GM23338 (cell line): Measurements from ENCODE around the gene DISP3. TPM values are rescaled to one million over a fixed set of nuclear protein-coding genes. Genes with fewer than 3 reads are reported as not detected.

Source experiments
- ATAC-seq: fragments of 200-7000 bp; cut with Tn5 transposase; 3 replicates; pipeline ENCODE4 v1.9.1; 2020
- DNase-seq: peaks from one replicate; pipeline ENCODE4 v3.0.0-alpha.2; 2015; ENCODE audit warnings: low spot score
- H2AFZ ChIP-seq: fragments of 200-600 bp; sonication (generic); 2 replicates; pipeline ENCODE4 v1.8.0; 2016; ENCODE audit warnings: antibody characterized with exemption, mild to moderate bottlenecking, moderate library complexity
- H3F3A ChIP-seq: fragments of 200-600 bp; sonication (generic); replicated peaks from 2 replicates; pipeline ENCODE4 v1.8.0; 2017; ENCODE audit warnings: antibody characterized with exemption, mixed run types, low read depth
- H3K27ac ChIP-seq: fragments of 200-600 bp; sonication (generic); 2 replicates; pipeline ENCODE4 v1.6.1; 2016; ENCODE audit warnings: low read depth
- H3K27me3 ChIP-seq: fragments of 200-600 bp; sonication (generic); 2 replicates; pipeline ENCODE4 v1.8.0; 2016; ENCODE audit warnings: mild to moderate bottlenecking, mixed run types, moderate library complexity; ENCODE audit not compliant: insufficient read depth
- H3K36me3 ChIP-seq: fragments of 200-600 bp; sonication (generic); 2 replicates; pipeline ENCODE4 v1.8.0; 2016; ENCODE audit warnings: mild to moderate bottlenecking; ENCODE audit not compliant: insufficient read depth
- H3K4me1 ChIP-seq: fragments of 200-600 bp; sonication (generic); 2 replicates; pipeline ENCODE4 v1.8.0; 2016; ENCODE audit warnings: mild to moderate bottlenecking, moderate library complexity; ENCODE audit not compliant: insufficient read depth
- H3K4me2 ChIP-seq: fragments of 200-600 bp; sonication (generic); 2 replicates; pipeline ENCODE4 v1.7.1; 2017; ENCODE audit warnings: mixed run types
- H3K4me3 ChIP-seq: fragments of 200-600 bp; sonication (generic); 2 replicates; pipeline ENCODE4 v1.6.1; 2016; ENCODE audit warnings: mixed run types
- H3K79me2 ChIP-seq: fragments of 200-600 bp; sonication (generic); replicated peaks from 2 replicates; pipeline ENCODE4 v1.8.0; 2017; ENCODE audit warnings: mild to moderate bottlenecking; ENCODE audit not compliant: insufficient read depth
- H3K9me2 ChIP-seq: fragments of 200-600 bp; sonication (generic); 2 replicates; pipeline ENCODE4 v1.8.0; 2017; ENCODE audit not compliant: insufficient read depth
- H4K20me1 ChIP-seq: fragments of 200-600 bp; sonication (generic); replicated peaks from 2 replicates; pipeline ENCODE4 v1.8.0; 2017; ENCODE audit warnings: mild to moderate bottlenecking; ENCODE audit not compliant: insufficient read depth
- H3K27ac Mint-ChIP-seq: 2 replicates; pipeline ENCODE4 v1.8.0; 2020; ENCODE audit warnings: inconsistent platforms, mild to moderate bottlenecking, moderate library complexity, mixed read lengths
- H3K27me3 Mint-ChIP-seq: 3 replicates; pipeline ENCODE4 v1.8.0; 2022; ENCODE audit warnings: low read depth, mild to moderate bottlenecking, moderate library complexity, mixed read lengths, inconsistent platforms; ENCODE audit not compliant: insufficient read depth, poor library complexity
- H3K36me3 Mint-ChIP-seq: 3 replicates; pipeline ENCODE4 v1.8.0; 2021; ENCODE audit warnings: low read depth, mild to moderate bottlenecking, inconsistent platforms, moderate library complexity, mixed read lengths
- H3K4me1 Mint-ChIP-seq: 3 replicates; pipeline ENCODE4 v1.8.0; 2020; ENCODE audit warnings: mild to moderate bottlenecking, inconsistent platforms, mixed read lengths
- H3K4me3 Mint-ChIP-seq: 3 replicates; pipeline ENCODE4 v1.8.0; 2021; ENCODE audit warnings: moderate library complexity, mild to moderate bottlenecking, inconsistent platforms, mixed read lengths
- H3K9me3 Mint-ChIP-seq: 3 replicates; pipeline ENCODE4 v1.8.0; 2020; ENCODE audit warnings: moderate library complexity, mild to moderate bottlenecking, inconsistent platforms, mixed read lengths
- CREB1 ChIP-seq: fragments of 250-450 bp; sonication (Bioruptor Pico); IDR thresholded peaks from 2 replicates; pipeline ENCODE4 v1.5.0; 2020; ENCODE audit warnings: low read depth, mild to moderate bottlenecking, moderate library complexity
- EZH2 ChIP-seq: fragments of 200-600 bp; sonication (generic); IDR thresholded peaks from one replicate; pipeline ENCODE4 v1.8.0; 2017; ENCODE audit warnings: antibody characterized with exemption, mild to moderate bottlenecking, low read depth; ENCODE audit not compliant: unreplicated experiment
- EZH2phosphoT487 ChIP-seq: fragments of 200-600 bp; sonication (generic); IDR thresholded peaks from one replicate; pipeline ENCODE4 v1.8.1; 2018; ENCODE audit warnings: antibody characterized with exemption; ENCODE audit not compliant: unreplicated experiment
- JUNB ChIP-seq: IDR thresholded peaks from one replicate; pipeline ENCODE4 v1.6.1; 2016; ENCODE audit warnings: antibody characterized with exemption; ENCODE audit not compliant: unreplicated experiment
- POLR2AphosphoS5 ChIP-seq: IDR thresholded peaks from 2 replicates; pipeline ENCODE4 v1.6.1; 2016; ENCODE audit warnings: antibody characterized with exemption, low read depth
- STAT1 ChIP-seq: IDR thresholded peaks from one replicate; pipeline ENCODE4 v1.6.1; 2016; ENCODE audit warnings: antibody characterized with exemption; ENCODE audit not compliant: unreplicated experiment
- ZNF114 ChIP-seq: fragments of 250-450 bp; sonication (Bioruptor Pico); IDR thresholded peaks from 2 replicates; pipeline ENCODE4 v1.5.0; 2020; ENCODE audit warnings: mild to moderate bottlenecking, moderate library complexity
- polyA plus RNA-seq: library from polyadenylated mRNA; unstranded; fragments of >200 nt; fragmentation: Nextera tagmentation; extraction: Ambion mirVana; gene quantifications from 2 replicates; pipeline ENCODE4 v1.2.1, GENCODE V29; 2016
- total RNA-seq: library from RNA; depleted of rRNA; stranded (reverse); fragments of >200 nt; shearing (Covaris generic); gene quantifications from 2 replicates; pipeline ENCODE4 v1.2.3, GENCODE V29; 2014
- TF ChIP-seq, protein P1 (sequence below): IDR thresholded peaks from 2 replicates; pipeline ENCODE4 v1.6.1; 2016; ENCODE audit warnings: antibody characterized with exemption
- TF ChIP-seq, protein P2 (sequence below): fragments of 250-450 bp; sonication (Bioruptor Pico); IDR thresholded peaks from 2 replicates; pipeline ENCODE4 v1.5.0; 2020; ENCODE audit warnings: mild to moderate bottlenecking, moderate library complexity

DISP3 gene
- total and polyA plus RNA-seq, 2 experiments from 2014 or later = 3.2 to 11.1 TPM

DNA sequence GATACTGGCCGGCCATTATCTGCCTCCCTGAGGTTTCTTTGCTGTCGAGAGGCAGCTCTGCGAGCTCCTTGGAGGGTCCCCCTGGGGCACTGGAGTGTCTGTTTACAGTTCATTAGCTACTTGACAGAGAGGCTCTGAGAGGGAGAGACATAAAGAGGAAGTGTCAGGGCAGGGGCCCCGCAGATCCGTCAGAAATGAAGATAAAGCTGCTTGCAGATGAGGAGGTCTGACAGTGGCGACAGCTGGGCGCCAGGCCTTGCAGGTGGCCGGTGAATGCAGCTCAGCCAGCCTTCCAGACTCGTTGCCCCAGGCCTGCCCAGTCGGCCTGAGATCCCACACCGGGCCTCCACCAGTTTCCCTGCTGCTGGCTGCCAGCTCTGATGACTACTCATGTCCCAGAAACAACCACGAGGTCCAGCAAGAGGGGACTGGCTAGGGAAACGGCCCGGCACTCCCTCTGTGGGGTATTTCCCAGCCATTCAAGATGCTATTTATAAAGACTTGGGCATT, 84.7 kb downstream of the DISP3 start:
- Mint-ChIP-seq H3K4me3 (no peak overlapping the region), H3K27ac (no peak overlapping the region), H3K27me3 (peaks cover 10% of the 10 kb centered on the region), H3K4me1 (peaks cover 22% of the 10 kb centered on the region), H3K36me3 (no peaks in the 10 kb centered on the region; the same call in 2 of the 3 replicates), H3K9me3 (no peaks in the 10 kb centered on the region)
- TF ChIP-seq, protein P1, sequence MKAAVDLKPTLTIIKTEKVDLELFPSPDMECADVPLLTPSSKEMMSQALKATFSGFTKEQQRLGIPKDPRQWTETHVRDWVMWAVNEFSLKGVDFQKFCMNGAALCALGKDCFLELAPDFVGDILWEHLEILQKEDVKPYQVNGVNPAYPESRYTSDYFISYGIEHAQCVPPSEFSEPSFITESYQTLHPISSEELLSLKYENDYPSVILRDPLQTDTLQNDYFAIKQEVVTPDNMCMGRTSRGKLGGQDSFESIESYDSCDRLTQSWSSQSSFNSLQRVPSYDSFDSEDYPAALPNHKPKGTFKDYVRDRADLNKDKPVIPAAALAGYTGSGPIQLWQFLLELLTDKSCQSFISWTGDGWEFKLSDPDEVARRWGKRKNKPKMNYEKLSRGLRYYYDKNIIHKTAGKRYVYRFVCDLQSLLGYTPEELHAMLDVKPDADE = no peak
- no peak for TF ChIP-seq STAT1
- TF ChIP-seq POLR2AphosphoS5 = no peak
- no peak for TF ChIP-seq JUNB
- TF ChIP-seq EZH2phosphoT487 = no peak
- TF ChIP-seq ZNF114 (CRISPR knock-in tag) = no peak
- TF ChIP-seq, protein P2, sequence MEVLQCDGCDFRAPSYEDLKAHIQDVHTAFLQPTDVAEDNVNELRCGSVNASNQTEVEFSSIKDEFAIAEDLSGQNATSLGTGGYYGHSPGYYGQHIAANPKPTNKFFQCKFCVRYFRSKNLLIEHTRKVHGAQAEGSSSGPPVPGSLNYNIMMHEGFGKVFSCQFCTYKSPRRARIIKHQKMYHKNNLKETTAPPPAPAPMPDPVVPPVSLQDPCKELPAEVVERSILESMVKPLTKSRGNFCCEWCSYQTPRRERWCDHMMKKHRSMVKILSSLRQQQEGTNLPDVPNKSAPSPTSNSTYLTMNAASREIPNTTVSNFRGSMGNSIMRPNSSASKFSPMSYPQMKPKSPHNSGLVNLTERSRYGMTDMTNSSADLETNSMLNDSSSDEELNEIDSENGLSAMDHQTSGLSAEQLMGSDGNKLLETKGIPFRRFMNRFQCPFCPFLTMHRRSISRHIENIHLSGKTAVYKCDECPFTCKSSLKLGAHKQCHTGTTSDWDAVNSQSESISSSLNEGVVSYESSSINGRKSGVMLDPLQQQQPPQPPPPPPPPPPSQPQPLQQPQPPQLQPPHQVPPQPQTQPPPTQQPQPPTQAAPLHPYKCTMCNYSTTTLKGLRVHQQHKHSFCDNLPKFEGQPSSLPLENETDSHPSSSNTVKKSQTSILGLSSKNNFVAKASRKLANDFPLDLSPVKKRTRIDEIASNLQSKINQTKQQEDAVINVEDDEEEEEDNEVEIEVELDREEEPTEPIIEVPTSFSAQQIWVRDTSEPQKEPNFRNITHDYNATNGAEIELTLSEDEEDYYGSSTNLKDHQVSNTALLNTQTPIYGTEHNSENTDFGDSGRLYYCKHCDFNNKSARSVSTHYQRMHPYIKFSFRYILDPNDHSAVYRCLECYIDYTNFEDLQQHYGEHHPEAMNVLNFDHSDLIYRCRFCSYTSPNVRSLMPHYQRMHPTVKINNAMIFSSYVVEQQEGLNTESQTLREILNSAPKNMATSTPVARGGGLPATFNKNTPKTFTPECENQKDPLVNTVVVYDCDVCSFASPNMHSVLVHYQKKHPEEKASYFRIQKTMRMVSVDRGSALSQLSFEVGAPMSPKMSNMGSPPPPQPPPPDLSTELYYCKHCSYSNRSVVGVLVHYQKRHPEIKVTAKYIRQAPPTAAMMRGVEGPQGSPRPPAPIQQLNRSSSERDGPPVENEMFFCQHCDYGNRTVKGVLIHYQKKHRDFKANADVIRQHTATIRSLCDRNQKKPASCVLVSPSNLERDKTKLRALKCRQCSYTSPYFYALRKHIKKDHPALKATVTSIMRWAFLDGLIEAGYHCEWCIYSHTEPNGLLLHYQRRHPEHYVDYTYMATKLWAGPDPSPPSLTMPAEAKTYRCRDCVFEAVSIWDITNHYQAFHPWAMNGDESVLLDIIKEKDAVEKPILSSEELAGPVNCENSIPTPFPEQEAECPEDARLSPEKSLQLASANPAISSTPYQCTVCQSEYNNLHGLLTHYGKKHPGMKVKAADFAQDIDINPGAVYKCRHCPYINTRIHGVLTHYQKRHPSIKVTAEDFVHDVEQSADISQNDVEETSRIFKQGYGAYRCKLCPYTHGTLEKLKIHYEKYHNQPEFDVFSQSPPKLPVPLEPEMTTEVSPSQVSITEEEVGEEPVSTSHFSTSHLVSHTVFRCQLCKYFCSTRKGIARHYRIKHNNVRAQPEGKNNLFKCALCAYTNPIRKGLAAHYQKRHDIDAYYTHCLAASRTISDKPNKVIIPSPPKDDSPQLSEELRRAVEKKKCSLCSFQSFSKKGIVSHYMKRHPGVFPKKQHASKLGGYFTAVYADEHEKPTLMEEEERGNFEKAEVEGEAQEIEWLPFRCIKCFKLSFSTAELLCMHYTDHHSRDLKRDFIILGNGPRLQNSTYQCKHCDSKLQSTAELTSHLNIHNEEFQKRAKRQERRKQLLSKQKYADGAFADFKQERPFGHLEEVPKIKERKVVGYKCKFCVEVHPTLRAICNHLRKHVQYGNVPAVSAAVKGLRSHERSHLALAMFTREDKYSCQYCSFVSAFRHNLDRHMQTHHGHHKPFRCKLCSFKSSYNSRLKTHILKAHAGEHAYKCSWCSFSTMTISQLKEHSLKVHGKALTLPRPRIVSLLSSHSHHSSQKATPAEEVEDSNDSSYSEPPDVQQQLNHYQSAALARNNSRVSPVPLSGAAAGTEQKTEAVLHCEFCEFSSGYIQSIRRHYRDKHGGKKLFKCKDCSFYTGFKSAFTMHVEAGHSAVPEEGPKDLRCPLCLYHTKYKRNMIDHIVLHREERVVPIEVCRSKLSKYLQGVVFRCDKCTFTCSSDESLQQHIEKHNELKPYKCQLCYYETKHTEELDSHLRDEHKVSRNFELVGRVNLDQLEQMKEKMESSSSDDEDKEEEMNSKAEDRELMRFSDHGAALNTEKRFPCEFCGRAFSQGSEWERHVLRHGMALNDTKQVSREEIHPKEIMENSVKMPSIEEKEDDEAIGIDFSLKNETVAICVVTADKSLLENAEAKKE (CRISPR knock-in tag) = no peak
- TF ChIP-seq EZH2 = no peak
- TF ChIP-seq CREB1 = no peak
- 0 out of 2 replicates have a peak, but pooled peaks cover 2% of the 10 kb centered on the region for H3F3A ChIP-seq
- peak; percentile 60 for ATAC-seq
- peaks cover 3% of the 10 kb centered on the region; the same call in 1 of the 2 replicates for H3K4me1 ChIP-seq
- H3K36me3 ChIP-seq = no peaks in the 10 kb centered on the region
- H3K79me2 ChIP-seq = no peaks in the 10 kb centered on the region
- 0 out of 2 replicates have a peak overlapping the region, but pooled peaks have one; percentile 43 for H2AFZ ChIP-seq
- DNase-seq = no peak
- H3K27ac ChIP-seq = no peak overlapping the region
- no peak overlapping the region for H3K4me2 ChIP-seq
- no peaks in the 10 kb centered on the region for H3K27me3 ChIP-seq
- no peaks in the 10 kb centered on the region for H4K20me1 ChIP-seq
- H3K9me2 ChIP-seq = no peaks in the 10 kb centered on the region
- H3K4me3 ChIP-seq = no peak overlapping the region
